ENCODE measurements around the gene MYBPC3. TPM values are rescaled to one million over a fixed set of nuclear protein-coding genes. Genes with fewer than 3 reads are reported as not detected.

The MYBPC3 gene
- total and polyA plus RNA-seq, 12 donors, result 0.54 to 5.8 (median 2.0) TPM

GRCh38 chr11:47366020-47366490 is 13.6 kb upstream of the MYBPC3 start:
- Histone ChIP-seq H3K4me3 (no peak overlapping the region), H3K36me3 (replicated peaks in 1 of 2) (no peaks in the 10 kb centered on the region), H3K27ac (no peak overlapping the region), H3K9me3 (replicated peaks in 1 of 3) (no peaks in the 10 kb centered on the region), H3K4me1 (replicated peaks in 1 of 2) (peaks cover 4 to 7% of the 10 kb centered on the region in 2 donors), H3K27me3 (no peaks in the 10 kb centered on the region)
- TF ChIP-seq POLR2A (IDR thresholded peaks at IDR 0.05), result no peak
- TF ChIP-seq CTCF (IDR thresholded peaks at IDR 0.05), result no peak
- 67 to 78% (median 72%) methylated on average over 1 of the region's 1 CpG for WGBS, 4 donors
- DNase-seq, result no peak
- intact Hi-C loops (cut with DNase I), result no loop called here

- TF ChIP-seq POLR2A (IDR thresholded peaks at IDR 0.05), result no peak
- WGBS, 4 donors, result 84 to 89% (median 85%) methylated on average over 11 to 13 of the region's 13 CpGs
- intact Hi-C loops (cut with DNase I), result no loop called here
- Histone ChIP-seq H3K27ac (no peak overlapping the region), H3K9me3 (replicated peaks in 1 of 3) (no peaks in the 10 kb centered on the region), H3K4me3 (no peak overlapping the region), H3K36me3 (replicated peaks in 1 of 2) (no peaks in the 10 kb centered on the region), H3K4me1 (replicated peaks in 1 of 2) (no peaks in the 10 kb centered on the region), H3K27me3 (no peaks in the 10 kb centered on the region)
- no peak for DNase-seq
These were observed 8.9 kb upstream of the MYBPC3 start for GRCh38 chr11:47361419-47361818.

GRCh38 chr11:47360341-47360740 is 7.8 kb upstream of the MYBPC3 start:
- no peak for DNase-seq
- no peak for TF ChIP-seq POLR2A (IDR thresholded peaks at IDR 0.05)
- no peak for TF ChIP-seq CTCF (IDR thresholded peaks at IDR 0.05)
- H3K9me3 ChIP-seq (replicated peaks in 1 of 3), result no peaks in the 10 kb centered on the region
- H3K27ac ChIP-seq, result no peak overlapping the region
- 90 to 95% (median 92%) methylated on average over 14 to 15 of the region's 15 CpGs for WGBS, 4 donors
- no peaks in the 10 kb centered on the region for H3K36me3 ChIP-seq (replicated peaks in 1 of 2)
- intact Hi-C loops (cut with DNase I), result no loop called here
- no peak overlapping the region for H3K4me3 ChIP-seq
- H3K4me1 ChIP-seq (replicated peaks in 1 of 2), result peaks cover 0 to 2% of the 10 kb centered on the region in 2 donors
- no peaks in the 10 kb centered on the region for H3K27me3 ChIP-seq

- intact Hi-C loops (cut with DNase I), result loop anchor here in 1 of 2 donors (10.0 kb wide), 1 partner anchor 95 kb away; no protein-coding TSS in a partner anchor
- no peak overlapping the region for H3K4me3 ChIP-seq
- H3K4me1 ChIP-seq (replicated peaks in 1 of 2), result peaks cover 5 to 7% of the 10 kb centered on the region in 2 donors
- peak in 2 of 7 donors; percentile 25 to 29 for DNase-seq
- H3K9me3 ChIP-seq (replicated peaks in 1 of 3), result no peaks in the 10 kb centered on the region
- no peaks in the 10 kb centered on the region for H3K36me3 ChIP-seq (replicated peaks in 1 of 2)
- TF ChIP-seq CTCF (IDR thresholded peaks at IDR 0.05) (no peak), POLR2A (IDR thresholded peaks at IDR 0.05) (no peak)
- WGBS, 4 donors, result 64 to 79% (median 73%) methylated on average over 15 to 17 of the region's 17 CpGs
- H3K27me3 ChIP-seq, result no peaks in the 10 kb centered on the region
- H3K27ac ChIP-seq, result no peak overlapping the region
These were observed 7.1 kb upstream of the MYBPC3 start for GRCh38 chr11:47359586-47359985.

GRCh38 chr11:47359162-47359561 is 6.7 kb upstream of the MYBPC3 start:
- Histone ChIP-seq H3K27ac (no peak overlapping the region), H3K27me3 (no peaks in the 10 kb centered on the region), H3K4me1 (replicated peaks in 1 of 2) (peaks cover 5 to 7% of the 10 kb centered on the region in 2 donors), H3K36me3 (replicated peaks in 1 of 2) (no peaks in the 10 kb centered on the region), H3K9me3 (replicated peaks in 1 of 3) (no peaks in the 10 kb centered on the region), H3K4me3 (no peak overlapping the region)
- 76 to 87% (median 85%) methylated on average over 7 of the region's 7 CpGs for WGBS, 4 donors
- intact Hi-C loops (cut with DNase I), result loop anchor here in 1 of 2 donors (10.0 kb wide), 1 partner anchor 94 kb away; no protein-coding TSS in a partner anchor
- DNase-seq, result no peak
- TF ChIP-seq CTCF (IDR thresholded peaks at IDR 0.05) (no peak), POLR2A (IDR thresholded peaks at IDR 0.05) (no peak)
